ENCODE data around the gene SIRPD.

DNA sequence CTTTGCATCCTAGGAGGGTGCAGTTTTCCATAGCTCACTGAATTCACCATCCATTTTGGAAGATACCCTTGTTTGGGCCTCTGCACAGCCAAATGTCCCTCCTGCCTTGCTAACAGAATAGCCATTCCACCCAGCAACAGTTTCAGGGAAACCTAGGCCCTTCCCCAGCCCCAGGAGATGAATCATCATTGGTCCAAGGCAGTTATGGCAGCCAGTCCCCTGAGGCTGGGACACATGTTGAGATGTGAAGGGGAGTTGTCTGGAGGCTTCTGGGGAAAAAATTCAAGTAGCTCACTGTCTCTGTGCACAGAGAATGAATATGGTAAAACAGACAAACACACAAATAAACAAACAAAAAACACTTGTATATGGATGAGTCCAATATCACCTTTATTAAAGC lies 48.9 kb downstream of the SIRPD start:
- TF ChIP-seq, protein P1, sequence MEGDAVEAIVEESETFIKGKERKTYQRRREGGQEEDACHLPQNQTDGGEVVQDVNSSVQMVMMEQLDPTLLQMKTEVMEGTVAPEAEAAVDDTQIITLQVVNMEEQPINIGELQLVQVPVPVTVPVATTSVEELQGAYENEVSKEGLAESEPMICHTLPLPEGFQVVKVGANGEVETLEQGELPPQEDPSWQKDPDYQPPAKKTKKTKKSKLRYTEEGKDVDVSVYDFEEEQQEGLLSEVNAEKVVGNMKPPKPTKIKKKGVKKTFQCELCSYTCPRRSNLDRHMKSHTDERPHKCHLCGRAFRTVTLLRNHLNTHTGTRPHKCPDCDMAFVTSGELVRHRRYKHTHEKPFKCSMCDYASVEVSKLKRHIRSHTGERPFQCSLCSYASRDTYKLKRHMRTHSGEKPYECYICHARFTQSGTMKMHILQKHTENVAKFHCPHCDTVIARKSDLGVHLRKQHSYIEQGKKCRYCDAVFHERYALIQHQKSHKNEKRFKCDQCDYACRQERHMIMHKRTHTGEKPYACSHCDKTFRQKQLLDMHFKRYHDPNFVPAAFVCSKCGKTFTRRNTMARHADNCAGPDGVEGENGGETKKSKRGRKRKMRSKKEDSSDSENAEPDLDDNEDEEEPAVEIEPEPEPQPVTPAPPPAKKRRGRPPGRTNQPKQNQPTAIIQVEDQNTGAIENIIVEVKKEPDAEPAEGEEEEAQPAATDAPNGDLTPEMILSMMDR (IDR thresholded peaks at IDR 0.05; ENCODE audit: low read depth, low read length), result no peak
- TF ChIP-seq, protein P2, sequence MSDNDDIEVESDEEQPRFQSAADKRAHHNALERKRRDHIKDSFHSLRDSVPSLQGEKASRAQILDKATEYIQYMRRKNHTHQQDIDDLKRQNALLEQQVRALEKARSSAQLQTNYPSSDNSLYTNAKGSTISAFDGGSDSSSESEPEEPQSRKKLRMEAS (IDR thresholded peaks at IDR 0.05; ENCODE audit: low read depth, low read length), result no peak
- no peak for TF ChIP-seq POLR2A (IDR thresholded peaks at IDR 0.05; ENCODE audit: extremely low read depth, insufficient read length)
- no peak for TF ChIP-seq MYC (IDR thresholded peaks at IDR 0.05; ENCODE audit: low read depth, low read length)

Measured in NB4 (cell line).